SK-N-SH (cell line): ENCODE measurements around the gene SYCE1L. TPM values are rescaled to one million over a fixed set of nuclear protein-coding genes. Genes with fewer than 3 reads are reported as not detected.

Experiments used
- CTCF ChIA-PET: fragments of 300-600, 350-600 bp; formaldehyde crosslinking; extraction: SDS; loops from one replicate; lab custom pipeline; 2021; lab: Yijun Ruan, JAX
- POLR2A ChIA-PET: fragments of 350-600 bp; sonication (Branson Sonifier 250); formaldehyde crosslinking; extraction: SDS; loops from one replicate; lab custom pipeline; 2020; ENCODE audit warnings: antibody characterized with exemption, inconsistent platforms; lab: Yijun Ruan, JAX
- DNase-seq: peaks from one replicate; pipeline ENCODE4 v3.0.0; 2012
- H2AFZ ChIP-seq: fragments of 200-600 bp; sonication (generic); 2 replicates; pipeline ENCODE4 v1.8.1; 2016; ENCODE audit warnings: antibody characterized with exemption, mild to moderate bottlenecking, low read depth
- H3F3A ChIP-seq: fragments of 200-600 bp; sonication (generic); replicated peaks from 2 replicates; pipeline ENCODE3; 2016; ENCODE audit warnings: antibody characterized with exemption, mild to moderate bottlenecking; ENCODE audit not compliant: insufficient read depth
- H3K27ac ChIP-seq, 2 experiments: fragments of 200-500 bp in 1 of 2; fragments of 200-600 bp in 1 of 2; sonication (Bioruptor generic) in 1 of 2; sonication (generic), shearing (Covaris generic) in 1 of 2; 2 replicates each; pipeline versions ENCODE4 v1.5.1 to v1.6.1; 2014 to 2016; ENCODE audit warnings: low read depth in 2 of 2, inconsistent platforms in 1 of 2, low read length in 1 of 2, mild to moderate bottlenecking in 1 of 2, mixed read lengths in 1 of 2
- H3K27me3 ChIP-seq: fragments of 200-600 bp; sonication (generic), shearing (Covaris generic); 2 replicates; pipeline ENCODE4 v1.6.1; 2016; ENCODE audit warnings: mixed run types; ENCODE audit not compliant: insufficient read depth
- H3K36me3 ChIP-seq, 2 experiments: fragments of 200-500 bp in 1 of 2; fragments of 200-600 bp in 1 of 2; sonication (Bioruptor generic) in 1 of 2; sonication (generic) in 1 of 2; replicated peaks in 1 of 2; 2 replicates each; pipeline versions ENCODE3 to v1.5.1; 2014 to 2016; ENCODE audit warnings: low read length in 1 of 2, mild to moderate bottlenecking in 1 of 2; ENCODE audit not compliant: insufficient read depth in 2 of 2, control insufficient read depth in 1 of 2
- H3K4me1 ChIP-seq, 2 experiments: fragments of 200-500 bp in 1 of 2; fragments of 200-600 bp in 1 of 2; sonication (Bioruptor generic) in 1 of 2; sonication (generic), shearing (Covaris generic) in 1 of 2; 2 replicates each; pipeline versions ENCODE4 v1.5.1 to v1.6.1; 2014 to 2016; ENCODE audit warnings: low read depth in 1 of 2, low read length in 1 of 2, mixed run types in 1 of 2; ENCODE audit not compliant: insufficient read depth in 2 of 2, control insufficient read depth in 1 of 2
- H3K4me2 ChIP-seq: fragments of 200-600 bp; sonication (generic), shearing (Covaris generic); 2 replicates; pipeline ENCODE4 v1.6.1; 2017; ENCODE audit warnings: mixed run types
- H3K4me3 ChIP-seq, 2 experiments: fragments of 200-500 bp in 1 of 2; fragments of 200-600 bp in 1 of 2; sonication (Bioruptor generic) in 1 of 2; sonication (generic), shearing (Covaris generic) in 1 of 2; 2 replicates each; pipeline versions ENCODE4 v1.5.1 to v1.8.1; 2014 to 2016; ENCODE audit warnings: low read depth in 2 of 2, inconsistent platforms in 1 of 2, low read length in 1 of 2, mild to moderate bottlenecking in 1 of 2, mixed read lengths in 1 of 2, moderate library complexity in 1 of 2
- H3K79me2 ChIP-seq: fragments of 200-600 bp; sonication (generic); 2 replicates; pipeline ENCODE4 v1.8.1; 2017; ENCODE audit warnings: mild to moderate bottlenecking; ENCODE audit not compliant: insufficient read depth
- H3K9ac ChIP-seq: fragments of 200-600 bp; sonication (generic); 2 replicates; pipeline ENCODE4 v1.6.1; 2017; ENCODE audit warnings: mixed run types
- H3K9me2 ChIP-seq: fragments of 200-600 bp; sonication (generic); 2 replicates; pipeline ENCODE4 v1.6.1; 2017; ENCODE audit warnings: mixed run types
- H3K9me3 ChIP-seq: fragments of 200-600 bp; sonication (generic); 2 replicates; pipeline ENCODE4 v1.6.1; 2017; ENCODE audit warnings: mixed run types, mild to moderate bottlenecking, moderate library complexity
- H4K20me1 ChIP-seq: fragments of 200-600 bp; sonication (generic); 2 replicates; pipeline ENCODE4 v1.6.1; 2017; ENCODE audit warnings: mild to moderate bottlenecking, mixed run types; ENCODE audit not compliant: insufficient read depth
- FOSL2 ChIP-seq: IDR thresholded peaks from 2 replicates; pipeline ENCODE4 v1.4.0; 2012; ENCODE audit warnings: low read depth, mild to moderate bottlenecking, moderate library complexity, borderline replicate concordance
- FOXJ3 ChIP-seq: sonication (generic); formaldehyde crosslinking; IDR thresholded peaks from 2 replicates; pipeline ENCODE4 v1.5.1; 2020; ENCODE audit warnings: mild to moderate bottlenecking, missing genetic modification reagents
- GATA2 ChIP-seq: sonication (generic); formaldehyde crosslinking; IDR thresholded peaks from 2 replicates; pipeline ENCODE4 v1.5.0; 2020; ENCODE audit warnings: mild to moderate bottlenecking, missing genetic modification reagents
- MEF2A ChIP-seq: IDR thresholded peaks from 2 replicates; pipeline ENCODE4 v1.4.0; 2012; ENCODE audit warnings: low read depth, borderline replicate concordance
- PBX3 ChIP-seq: IDR thresholded peaks from 2 replicates; pipeline ENCODE4; 2012
- RXRA ChIP-seq: IDR thresholded peaks from 2 replicates; pipeline ENCODE4 v1.4.0; 2012; ENCODE audit warnings: low read depth, mild to moderate bottlenecking, borderline replicate concordance
- YY1 ChIP-seq: IDR thresholded peaks from 2 replicates; pipeline ENCODE4 v1.4.0; 2012; ENCODE audit warnings: low read depth, mild to moderate bottlenecking
- WGBS: methylation state at CpG from one replicate; pipeline ENCODE4 v1.1.6; 2017; ENCODE audit warnings: low lambda C conversion rate; 5-methylcytosine and 5-hydroxymethylcytosine counted together
- polyA plus RNA-seq, 3 experiments: library from polyadenylated mRNA; depleted of rRNA; stranded (reverse); fragments of >200 nt; gene quantifications; 2 replicates each; pipeline ENCODE4 v1.2.3, GENCODE V29; 2012

The SYCE1L gene
- polyA plus RNA-seq, 1 of the 3 experiments (the other 2 are of a cell fraction): 3.5 TPM

GRCh38 chr16:77250400-77250799 lies 51.2 kb downstream of the SYCE1L start:
- TF ChIP-seq FOSL2: no peak
- no peak for TF ChIP-seq GATA2
- no peak for TF ChIP-seq FOXJ3 (CRISPR knock-in tag)
- TF ChIP-seq PBX3: no peak
- no peak for TF ChIP-seq MEF2A
- TF ChIP-seq YY1: no peak
- no peak for TF ChIP-seq RXRA
- no peaks in the 10 kb centered on the region for H4K20me1 ChIP-seq

More at GRCh38 chr16:77250400-77250799, 51.2 kb downstream of the SYCE1L start:
- WGBS: 58% methylated on average over 4 of the region's 4 CpGs
- H3K4me3 ChIP-seq: no peak overlapping the region
- no peaks in the 10 kb centered on the region for H3K36me3 ChIP-seq
- no peak overlapping the region for H2AFZ ChIP-seq
- no peaks in the 10 kb centered on the region for H3F3A ChIP-seq
- no peak overlapping the region for H3K27ac ChIP-seq
- H3K27me3 ChIP-seq: no peaks in the 10 kb centered on the region
- H3K4me2 ChIP-seq: no peak overlapping the region
- DNase-seq: no peak
- H3K9me3 ChIP-seq: no peaks in the 10 kb centered on the region
- no peaks in the 10 kb centered on the region for H3K79me2 ChIP-seq
- H3K9ac ChIP-seq: no peak overlapping the region
- no peaks in the 10 kb centered on the region for H3K9me2 ChIP-seq
- ChIA-PET POLR2A (no interaction called here), CTCF (interaction anchor here (0.8 to 1.4 kb wide), 3 partner anchors 12 to 333 kb away, joined by 3 to 7 read pairs (median 3); no protein-coding TSS in a partner anchor)
- H3K4me1 ChIP-seq: no peaks in the 10 kb centered on the region

Other genes with a start within 250 kb of the SYCE1L start
- gene MON1B, start 8.2 kb upstream of the SYCE1L start, polyA plus RNA-seq (2012; rRNA removed): 13.5 and 16.9 TPM in 2 replicates
- gene ADAMTS18, start 235.6 kb downstream of the SYCE1L start, polyA plus RNA-seq (2012; rRNA removed): under 0.01 TPM in 1 of 2 replicates, not detected in the other